ENCODE measurements around the gene TRAF7. TPM values are rescaled to one million over a fixed set of nuclear protein-coding genes. Genes with fewer than 3 reads are reported as not detected.
"Not testable (repeated sequence)": the region's sequence is repeated elsewhere in the genome, so short reads cannot be mapped to it uniquely, and the experiment has no call there.

Gene TRAF7
- total and polyA plus RNA-seq, 2 of the 8 experiments (the other 6 are each of a cell fraction or from before 2014, with no cell fraction given), result 96.8 to 148 TPM

DNA sequence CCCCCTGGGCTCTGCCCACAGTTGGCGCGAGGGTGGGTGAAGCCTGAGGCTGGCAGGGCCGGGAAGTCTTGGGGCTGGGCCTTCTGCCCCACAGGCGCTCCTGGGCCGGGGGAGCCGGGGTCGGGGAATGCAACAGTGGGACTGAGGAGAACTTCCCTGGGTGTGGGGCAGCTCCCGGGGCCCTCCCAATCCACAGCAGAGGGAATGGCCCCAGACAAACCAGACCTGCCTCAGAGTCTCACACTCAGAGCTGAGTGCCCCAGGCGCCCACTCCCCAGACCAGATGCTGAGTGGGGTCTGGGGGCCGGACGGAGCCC lies 31.2 kb upstream of the TRAF7 start:
- not testable (repeated sequence) for H3K9ac ChIP-seq (replicated peaks in 1 of 4; ENCODE audit: extremely low read depth in 1 of 4, low read depth in 3 of 4, low read length in 3 of 4); H2BK15ac ChIP-seq (ENCODE audit: low read length); H2BK5ac ChIP-seq (ENCODE audit: low read depth, low read length); H3K4ac ChIP-seq (replicated peaks; ENCODE audit: insufficient read length, low read depth, low read length); H3K18ac ChIP-seq (ENCODE audit: extremely low read depth, low read length); H4K8ac ChIP-seq (ENCODE audit: extremely low read depth, insufficient read depth, low read length); DNase-seq (ENCODE audit: low read depth in 1 of 2, low spot score in 2 of 2); H4K91ac ChIP-seq (replicated peaks; ENCODE audit: insufficient read length, low read length); H3K9me3 ChIP-seq (ENCODE audit: insufficient read depth in 2 of 2, low read depth in 1 of 2, low read length in 1 of 2); FAIRE-seq; H3K4me3 ChIP-seq (ENCODE audit: extremely low read depth in 1 of 4, insufficient read depth in 2 of 4, low read depth in 3 of 4, low read length in 4 of 4); H2BK20ac ChIP-seq (ENCODE audit: low read length); H3K23me2 ChIP-seq (ENCODE audit: low read depth, low read length); H3K36me3 ChIP-seq (ENCODE audit: control insufficient read depth in 2 of 4, insufficient read depth in 4 of 4, low read length in 3 of 4); H2BK120ac ChIP-seq (replicated peaks; ENCODE audit: low read depth, low read length); H3K23ac ChIP-seq (ENCODE audit: insufficient read length); H4K20me1 ChIP-seq (replicated peaks in 1 of 2; ENCODE audit: control insufficient read depth in 1 of 2, insufficient read depth in 2 of 2, low read length in 2 of 2); H2AK5ac ChIP-seq (ENCODE audit: low read depth, low read length); H3K79me1 ChIP-seq (ENCODE audit: low read depth, low read length); H3K27me3 ChIP-seq (replicated peaks in 1 of 4; ENCODE audit: control insufficient read depth in 3 of 4, extremely low read depth in 1 of 4, insufficient read depth in 3 of 4, low read length in 3 of 4); H2AFZ ChIP-seq (ENCODE audit: low read length); H4K5ac ChIP-seq (ENCODE audit: insufficient read length, low read depth, low read length); H2BK12ac ChIP-seq (ENCODE audit: low read depth, low read length); H3K56ac ChIP-seq (replicated peaks; ENCODE audit: insufficient read length, low read depth, low read length); H3K14ac ChIP-seq (ENCODE audit: insufficient read length)
- POLR2A ChIA-PET (ENCODE audit: partially characterized antibody), result interaction anchor here (0.7 to 1.4 kb wide), 2 partner anchors 31 to 36 kb away, joined by 3 to 5 read pairs; partner anchors contain the start of gene TRAF7
- Histone ChIP-seq H3K4me1 (replicated peaks in 1 of 4; ENCODE audit: control insufficient read depth in 3 of 4, insufficient read depth in 4 of 4, low read length in 3 of 4) (peaks cover 0 to 23% (median 14%) of the 10 kb centered on the region in 4 experiments; a peak in 6 of 7 replicates), H3K4me2 (ENCODE audit: insufficient read depth in 1 of 2, low read depth in 2 of 2, low read length in 2 of 2) (0 out of 4 replicates have a peak overlapping the region, but pooled peaks of 1 of the 2 experiments have one; percentile 44), H3K27ac (ENCODE audit: low read depth, low read length) (peak overlapping the region; percentile 40; the same call in 1 of the 2 replicates), H3K79me2 (ENCODE audit: control insufficient read depth in 1 of 2, insufficient read depth in 2 of 2, low read length in 2 of 2) (peaks cover 0 to 26% of the 10 kb centered on the region in 2 experiments; a peak in 3 of 4 replicates)
- WGBS, 2 experiments (ENCODE audit: extremely low coverage in 1 of 2, insufficient coverage in 1 of 2, insufficient read length in 1 of 2, insufficient replicate concordance in 2 of 2, low coverage in 1 of 2, low lambda C conversion rate in 2 of 2, missing lambda C conversion rate in 1 of 2), result 87% methylated on average over 7 of the region's 11 CpGs; no CpG with 5 or more reads in 1 of the 2 experiments
- CTCF ChIA-PET (ENCODE audit: partially characterized antibody), result interaction anchor here (0.7 to 1.2 kb wide), 3 partner anchors 52 to 112 kb away, joined by 3 read pairs; no protein-coding TSS in a partner anchor
